ENCODE results near the gene PLD1. TPM values are rescaled to one million over a fixed set of nuclear protein-coding genes. Genes with fewer than 3 reads are reported as not detected.

Gene PLD1
- 7.2 TPM for total RNA-seq

GRCh38 chr3:171809861-171810628 lies at the start of gene PLD1:
Gene PLD1 (minus strand): TSS chr3:171810483. CDS start chr3:171738051, 72,432 bp downstream.

GRCh38 chr3:171842864-171843518 lies 32.7 kb upstream of the PLD1 start, which contains the start of gene TMEM212:
Gene TMEM212 (plus strand): TSS chr3:171843349. CDS start chr3:171843384, 35 bp downstream.

Other genes starting within 250 kb of the PLD1 start
- gene TMEM212, start 32.9 kb upstream of the PLD1 start, total RNA-seq = not detected
- gene FNDC3B, start 229.1 kb upstream of the PLD1 start, total RNA-seq = 24.9 TPM

Measured in diencephalon (tissue), 1 donor.